ENCODE results near the gene TERF2IP. TPM values are rescaled to one million over a fixed set of nuclear protein-coding genes. Genes with fewer than 3 reads are reported as not detected.

The TERF2IP gene
- total RNA-seq, 2 experiments from 2014 or later: 78.6 to 79.4 TPM

DNA sequence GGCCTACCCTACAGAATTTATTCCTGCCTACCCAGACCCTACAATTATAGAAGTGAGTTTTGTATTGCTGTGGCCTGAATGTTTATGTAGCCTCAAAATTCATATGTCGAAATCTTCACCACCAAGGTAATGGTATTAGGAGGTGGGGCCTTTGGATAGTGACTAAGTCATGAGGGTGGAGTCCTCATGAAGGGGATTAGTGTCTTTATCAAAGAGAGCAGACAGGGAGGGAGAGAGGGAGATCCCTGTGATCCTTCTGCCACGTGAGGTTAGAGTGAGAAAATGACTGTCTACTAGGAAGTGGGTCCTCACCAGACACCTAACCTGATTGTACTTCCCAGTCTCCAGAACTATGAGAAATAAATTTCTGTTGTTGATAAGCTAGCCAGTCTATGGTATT lies 54.7 kb downstream of the TERF2IP start:
- DNase-seq (no peak), ATAC-seq (ENCODE audit: low read depth) (no peak)
- POLR2A ChIA-PET: no interaction called here
- no peaks in the 10 kb centered on the region for H3K4me1 Mint-ChIP-seq
- no peak overlapping the region for H3K27ac Mint-ChIP-seq
- H3K27me3 Mint-ChIP-seq: peaks cover 3% of the 10 kb centered on the region
- H3K36me3 Mint-ChIP-seq: no peaks in the 10 kb centered on the region
- H3K4me3 Mint-ChIP-seq: no peak overlapping the region
- H3K9me3 Mint-ChIP-seq: no peaks in the 10 kb centered on the region

DNA sequence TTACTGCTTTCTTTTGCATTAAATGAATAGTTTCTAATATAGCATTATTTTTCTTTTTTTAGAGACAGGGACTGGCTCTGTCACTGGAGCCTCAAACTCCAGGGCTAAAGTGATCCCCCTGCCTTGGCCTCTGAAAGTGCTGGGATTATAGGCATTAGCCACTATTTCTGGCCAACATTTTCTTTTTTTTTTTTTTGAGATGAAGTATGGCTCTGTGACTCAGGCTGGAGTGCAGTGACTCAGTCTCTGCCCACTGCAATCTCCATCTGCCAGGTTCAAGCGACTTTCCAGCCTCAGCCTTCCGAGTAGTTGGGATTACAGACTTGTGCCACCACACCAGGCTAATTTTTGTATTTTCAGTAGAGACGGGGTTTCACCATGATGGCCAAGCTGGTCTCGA lies 55.7 kb downstream of the TERF2IP start:
- Mint-ChIP-seq H3K27me3 (peaks cover 3% of the 10 kb centered on the region), H3K4me3 (no peak overlapping the region), H3K36me3 (no peaks in the 10 kb centered on the region), H3K27ac (no peak overlapping the region), H3K9me3 (no peaks in the 10 kb centered on the region), H3K4me1 (no peaks in the 10 kb centered on the region)
- POLR2A ChIA-PET: no interaction called here
- ATAC-seq (ENCODE audit: low read depth) (no peak), DNase-seq (no peak)

Other genes with a start within 250 kb of the TERF2IP start
- gene CFDP1, start 214.3 kb upstream of the TERF2IP start, total RNA-seq: 10 to 100 TPM; 47.8 to 49.4 TPM
- gene TMEM170A, start 183.1 kb upstream of the TERF2IP start, total RNA-seq: 10 to 100 TPM; 37.3 to 38.9 TPM
- gene CHST6, start 152.3 kb upstream of the TERF2IP start, total RNA-seq: under 1 TPM in 1 of 2 experiments, not detected in 1; 0.06 TPM
- not detected for gene CHST5, start 111.7 kb upstream of the TERF2IP start, total RNA-seq
- gene TMEM231, start 91.5 kb upstream of the TERF2IP start, total RNA-seq: 1 to 10 TPM; 2.8 to 3.4 TPM
- 10 to 100 TPM; 71.6 to 72.9 TPM for gene GABARAPL2, start 81.4 kb upstream of the TERF2IP start, total RNA-seq
- gene ADAT1, start 24.5 kb upstream of the TERF2IP start, total RNA-seq: 10 to 100 TPM; 66.1 to 72.1 TPM
- gene KARS1, start 108 bp upstream of the TERF2IP start, total RNA-seq: 100 to 1,000 TPM; 173 to 175 TPM
- not detected for gene CPHXL2, start 29.2 kb downstream of the TERF2IP start, total RNA-seq
- not detected for gene DUXB, start 53.7 kb downstream of the TERF2IP start, total RNA-seq
- gene CPHXL, start 78.7 kb downstream of the TERF2IP start, total RNA-seq: not detected